ENCODE results near the gene RALGDS. TPM values are rescaled to one million over a fixed set of nuclear protein-coding genes. Genes with fewer than 3 reads are reported as not detected.
A peak's percentile ranks its signal among the peaks of the same experiment; 100 is the strongest.

The RALGDS gene
- total RNA-seq, 2 donors from 2014 or later = 26.7 to 30.1 TPM

DNA sequence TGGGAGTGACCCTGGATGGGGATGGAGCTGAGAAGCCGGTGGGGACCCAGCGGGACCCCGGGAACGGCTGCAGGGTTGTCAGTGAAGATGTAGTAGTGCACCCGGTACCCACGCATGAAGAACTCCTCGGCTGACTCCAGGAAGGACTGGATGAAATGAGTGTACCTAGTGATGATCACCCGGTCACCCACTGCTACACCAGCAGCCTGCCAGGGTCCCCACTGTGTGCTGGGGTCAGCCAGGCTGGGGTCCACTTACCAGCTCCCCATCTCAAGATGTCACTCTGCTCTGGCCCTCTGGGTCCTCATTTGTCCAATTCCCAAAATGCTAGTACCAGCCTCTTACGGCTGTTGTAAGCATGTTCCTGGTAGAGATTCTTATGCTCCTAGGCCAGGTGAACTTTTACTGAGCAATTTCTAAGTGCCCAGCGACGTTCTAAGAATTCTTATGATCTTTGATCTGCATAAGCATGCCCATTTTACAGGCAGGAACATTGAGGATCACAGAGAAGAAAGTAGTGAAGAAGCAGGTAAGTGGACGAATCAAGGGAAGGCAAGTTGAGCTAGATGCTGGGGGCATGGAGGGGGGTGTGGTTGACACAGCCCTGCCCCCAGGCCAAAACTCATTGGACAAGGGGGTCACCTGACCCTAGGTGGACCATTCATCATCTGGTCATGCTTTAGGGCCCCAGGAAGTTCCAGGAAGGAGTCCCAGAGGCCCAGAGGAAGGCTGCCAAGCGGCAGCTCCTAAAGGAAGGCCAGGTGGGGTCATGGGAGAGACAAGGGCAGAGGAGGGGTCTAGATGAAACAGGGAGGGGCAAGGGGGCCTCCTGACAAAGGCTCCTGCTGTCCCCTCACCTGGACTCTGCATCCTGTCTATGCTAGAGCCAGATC lies 33.3 kb upstream of the RALGDS start:
- no peak overlapping the region for H3K27ac ChIP-seq
- no peaks in the 10 kb centered on the region for H3K9me3 ChIP-seq
- DNase-seq (ENCODE audit: low spot score) = no peak
- TF ChIP-seq, protein P1, sequence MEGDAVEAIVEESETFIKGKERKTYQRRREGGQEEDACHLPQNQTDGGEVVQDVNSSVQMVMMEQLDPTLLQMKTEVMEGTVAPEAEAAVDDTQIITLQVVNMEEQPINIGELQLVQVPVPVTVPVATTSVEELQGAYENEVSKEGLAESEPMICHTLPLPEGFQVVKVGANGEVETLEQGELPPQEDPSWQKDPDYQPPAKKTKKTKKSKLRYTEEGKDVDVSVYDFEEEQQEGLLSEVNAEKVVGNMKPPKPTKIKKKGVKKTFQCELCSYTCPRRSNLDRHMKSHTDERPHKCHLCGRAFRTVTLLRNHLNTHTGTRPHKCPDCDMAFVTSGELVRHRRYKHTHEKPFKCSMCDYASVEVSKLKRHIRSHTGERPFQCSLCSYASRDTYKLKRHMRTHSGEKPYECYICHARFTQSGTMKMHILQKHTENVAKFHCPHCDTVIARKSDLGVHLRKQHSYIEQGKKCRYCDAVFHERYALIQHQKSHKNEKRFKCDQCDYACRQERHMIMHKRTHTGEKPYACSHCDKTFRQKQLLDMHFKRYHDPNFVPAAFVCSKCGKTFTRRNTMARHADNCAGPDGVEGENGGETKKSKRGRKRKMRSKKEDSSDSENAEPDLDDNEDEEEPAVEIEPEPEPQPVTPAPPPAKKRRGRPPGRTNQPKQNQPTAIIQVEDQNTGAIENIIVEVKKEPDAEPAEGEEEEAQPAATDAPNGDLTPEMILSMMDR (IDR thresholded peaks at IDR 0.05) = no peak
- H3K4me1 ChIP-seq = peaks cover 0 to 6% of the 10 kb centered on the region in 2 donors
- peaks cover 2% of the 10 kb centered on the region for H3K36me3 ChIP-seq
- no peaks in the 10 kb centered on the region for H3K27me3 ChIP-seq
- H3K4me3 ChIP-seq = no peak overlapping the region

DNA sequence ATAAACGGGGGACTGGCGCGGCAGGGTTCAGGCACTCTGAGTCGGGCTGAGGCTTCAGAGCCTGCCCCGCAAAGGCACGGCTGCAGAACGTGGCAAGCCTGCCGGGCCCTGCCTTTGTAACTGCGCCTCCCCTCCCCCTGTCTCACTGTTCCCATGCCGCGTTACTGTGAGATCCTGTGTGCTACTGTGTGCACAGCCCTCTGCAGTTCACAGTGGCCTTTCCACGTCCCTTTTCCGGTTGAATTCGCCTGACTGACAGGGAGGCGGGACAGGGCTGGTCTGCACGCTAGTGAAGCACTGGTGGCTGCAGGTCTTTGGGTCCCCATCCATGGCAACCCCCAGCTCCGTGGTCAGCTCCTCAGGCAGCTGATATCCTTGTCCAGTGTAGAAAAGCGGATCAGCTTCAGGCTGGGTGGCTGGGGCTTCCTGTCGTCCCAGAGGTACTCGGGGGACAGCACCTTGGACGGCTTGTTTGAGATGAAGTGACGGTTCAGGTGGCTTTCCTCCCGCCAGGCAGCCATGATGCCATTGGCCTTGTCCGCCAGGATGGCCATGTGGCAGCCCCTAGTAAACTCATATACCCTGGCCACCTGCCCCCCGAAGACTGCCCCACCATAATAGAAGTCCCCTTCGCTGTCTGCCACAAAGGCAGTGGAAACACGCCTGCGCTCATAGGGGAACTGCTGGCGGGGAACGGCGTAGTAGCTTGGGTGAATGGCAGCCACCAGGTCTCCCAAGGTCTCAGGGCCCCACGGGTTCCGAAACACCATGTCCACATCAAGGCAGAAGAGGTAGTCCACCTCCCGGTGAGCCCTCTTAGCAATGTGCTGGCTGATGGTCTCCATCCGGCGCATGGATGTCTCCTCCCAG lies 32.4 kb upstream of the RALGDS start:
- H3K4me1 ChIP-seq = peaks cover 0 to 9% of the 10 kb centered on the region in 2 donors

DNA sequence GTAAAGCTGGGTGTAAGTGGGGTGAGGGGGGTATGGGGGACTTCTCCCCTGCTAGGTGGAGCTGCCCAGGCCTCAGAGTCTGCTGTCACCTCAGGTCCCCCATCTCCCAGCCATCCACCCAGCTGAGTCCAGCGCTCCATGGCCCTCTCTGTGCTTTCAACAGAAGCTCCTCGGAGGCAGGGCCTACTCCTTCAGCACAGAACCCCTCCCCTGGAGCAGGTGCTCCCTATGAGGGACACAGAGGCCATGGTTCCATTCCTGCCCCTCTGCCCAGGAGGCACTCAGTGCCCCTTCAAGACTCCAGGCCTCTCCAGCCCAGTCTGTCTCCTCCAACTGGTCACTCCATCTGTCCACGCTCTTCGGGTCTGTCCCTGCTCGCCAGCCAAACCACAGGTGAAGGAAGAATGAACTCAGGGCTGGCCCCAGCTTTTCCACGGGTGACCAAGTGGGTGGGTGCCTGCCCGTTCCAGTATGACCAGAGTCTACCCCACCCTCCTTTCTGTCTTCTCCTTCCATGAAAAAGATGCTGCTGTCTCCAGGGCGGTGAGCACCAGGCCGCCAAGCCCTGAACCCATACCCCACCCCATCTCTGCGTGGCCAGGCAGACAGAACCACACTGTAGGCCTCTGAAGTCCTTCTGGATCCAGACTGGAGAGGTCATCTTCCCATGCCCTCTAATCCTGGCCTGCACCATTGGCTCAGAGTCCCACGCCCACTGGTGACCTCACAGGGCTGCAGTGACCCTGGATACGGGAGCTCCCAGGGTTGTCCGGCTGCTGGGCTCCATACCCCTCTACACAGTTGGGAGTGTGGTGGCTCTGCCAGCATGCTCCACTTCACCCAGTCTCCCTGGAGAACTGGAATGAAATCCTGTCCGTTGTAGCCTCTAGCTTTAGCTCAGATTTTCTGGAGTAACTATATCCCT lies 30.8 kb upstream of the RALGDS start:
- Histone ChIP-seq H3K9me3 (no peaks in the 10 kb centered on the region), H3K36me3 (no peaks in the 10 kb centered on the region), H3K4me1 (peaks cover 0 to 24% of the 10 kb centered on the region in 2 donors), H3K27ac (peak overlapping the region in 1 of 2 donors; percentile 3), H3K4me3 (no peak overlapping the region), H3K27me3 (no peaks in the 10 kb centered on the region)
- TF ChIP-seq, protein P1 (IDR thresholded peaks at IDR 0.05) = no peak
- DNase-seq (ENCODE audit: low spot score) = no peak

More for the DNA sequence above, 32.4 kb upstream of the RALGDS start:
- Histone ChIP-seq H3K27ac (no peak overlapping the region), H3K4me3 (no peak overlapping the region), H3K27me3 (no peaks in the 10 kb centered on the region), H3K36me3 (no peaks in the 10 kb centered on the region), H3K9me3 (no peaks in the 10 kb centered on the region)
- no peak for DNase-seq (ENCODE audit: low spot score)
- TF ChIP-seq, protein P1 (IDR thresholded peaks at IDR 0.05) = no peak

DNA sequence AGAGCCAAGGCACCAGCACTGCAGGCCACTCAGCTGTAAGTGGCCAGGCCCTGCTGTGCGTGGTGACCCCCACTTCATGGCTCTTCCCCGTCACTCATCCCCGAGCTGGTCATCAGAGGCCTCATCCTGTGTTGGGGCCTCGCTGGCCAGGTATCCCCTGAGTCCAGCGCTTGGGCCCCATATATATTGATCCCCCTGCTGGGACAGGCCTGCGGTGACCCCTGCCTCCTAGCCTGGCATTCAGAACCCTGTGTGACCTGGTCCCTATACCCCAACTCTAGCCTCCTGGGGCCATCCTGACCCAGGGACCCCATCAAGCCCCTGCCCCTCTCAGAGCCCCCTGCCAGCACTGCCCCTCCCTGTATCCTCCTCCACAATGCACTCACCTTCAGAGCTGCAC lies 30.0 kb upstream of the RALGDS start:
- Histone ChIP-seq H3K4me3 (no peak overlapping the region), H3K4me1 (peaks cover 0 to 24% of the 10 kb centered on the region in 2 donors), H3K27ac (no peak overlapping the region), H3K36me3 (no peaks in the 10 kb centered on the region), H3K9me3 (no peaks in the 10 kb centered on the region), H3K27me3 (no peaks in the 10 kb centered on the region)
- TF ChIP-seq, protein P1 (IDR thresholded peaks at IDR 0.05) = no peak
- DNase-seq (ENCODE audit: low spot score) = no peak
